Measurements from ENCODE around the gene RNF225.

- TF ChIP-seq POLR2AphosphoS5 (IDR thresholded peaks at IDR 0.05; ENCODE audit: low read length) (no peak), E4F1 (IDR thresholded peaks at IDR 0.05; ENCODE audit: borderline replicate concordance, partially characterized antibody) (no peak), SP1 (IDR thresholded peaks at IDR 0.05; ENCODE audit: low read depth, low read length) (no peak), HDAC6 (IDR thresholded peaks at IDR 0.05; ENCODE audit: unreplicated experiment) (no peak), E2F8 (IDR thresholded peaks at IDR 0.05; ENCODE audit: low read depth, partially characterized antibody) (no peak)
Observed at GRCh38 chr19:58407658-58408151, 12.2 kb downstream of the RNF225 start.
